PC-3 (cell line): Measurements from ENCODE around the gene TSPO.

Experiments
- EZH2phosphoT487 ChIP-seq: fragments of 300-600 bp; sonication (generic); IDR thresholded peaks from 2 replicates; pipeline ENCODE4 v1.6.1; 2018; ENCODE audit warnings: mild to moderate bottlenecking, antibody characterized with exemption, low read length, borderline replicate concordance
- TF ChIP-seq, protein P1 (sequence below): fragments of 300-600 bp; sonication (generic); conservative IDR thresholded peaks from 2 replicates; pipeline ENCODE4 v1.5.1; 2017; ENCODE audit warnings: antibody characterized with exemption, low read depth, mild to moderate bottlenecking, low read length

DNA sequence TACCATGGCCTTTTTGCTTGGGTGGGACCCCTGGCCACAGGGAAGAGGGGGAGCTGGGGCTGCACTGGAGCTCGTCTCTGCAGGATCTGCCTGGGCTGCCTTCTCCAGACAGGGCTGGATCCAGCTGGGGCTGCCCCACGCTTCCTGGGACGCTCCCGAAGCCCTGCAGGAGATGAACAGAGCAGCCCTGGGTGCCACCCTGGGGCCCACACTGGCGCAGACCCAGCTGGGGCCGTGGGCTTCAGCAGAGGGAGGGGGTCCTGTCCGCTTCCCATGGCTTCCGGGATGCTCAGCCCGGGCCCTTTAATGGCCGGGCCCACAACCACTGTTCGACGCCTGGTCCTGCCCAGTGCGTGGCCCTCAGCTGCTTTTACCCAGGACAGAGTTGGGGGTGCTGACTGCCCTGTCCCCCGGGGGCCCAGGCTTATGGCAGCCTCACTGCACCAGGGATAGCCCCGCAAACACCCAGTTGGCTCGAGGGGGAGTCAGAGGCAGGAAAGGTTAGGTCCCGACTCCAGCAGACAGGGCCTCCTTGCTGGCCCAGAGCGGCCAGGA, 12.0 kb downstream of the TSPO start:
- no peak for TF ChIP-seq EZH2phosphoT487
- TF ChIP-seq, protein P1, sequence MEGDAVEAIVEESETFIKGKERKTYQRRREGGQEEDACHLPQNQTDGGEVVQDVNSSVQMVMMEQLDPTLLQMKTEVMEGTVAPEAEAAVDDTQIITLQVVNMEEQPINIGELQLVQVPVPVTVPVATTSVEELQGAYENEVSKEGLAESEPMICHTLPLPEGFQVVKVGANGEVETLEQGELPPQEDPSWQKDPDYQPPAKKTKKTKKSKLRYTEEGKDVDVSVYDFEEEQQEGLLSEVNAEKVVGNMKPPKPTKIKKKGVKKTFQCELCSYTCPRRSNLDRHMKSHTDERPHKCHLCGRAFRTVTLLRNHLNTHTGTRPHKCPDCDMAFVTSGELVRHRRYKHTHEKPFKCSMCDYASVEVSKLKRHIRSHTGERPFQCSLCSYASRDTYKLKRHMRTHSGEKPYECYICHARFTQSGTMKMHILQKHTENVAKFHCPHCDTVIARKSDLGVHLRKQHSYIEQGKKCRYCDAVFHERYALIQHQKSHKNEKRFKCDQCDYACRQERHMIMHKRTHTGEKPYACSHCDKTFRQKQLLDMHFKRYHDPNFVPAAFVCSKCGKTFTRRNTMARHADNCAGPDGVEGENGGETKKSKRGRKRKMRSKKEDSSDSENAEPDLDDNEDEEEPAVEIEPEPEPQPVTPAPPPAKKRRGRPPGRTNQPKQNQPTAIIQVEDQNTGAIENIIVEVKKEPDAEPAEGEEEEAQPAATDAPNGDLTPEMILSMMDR: no peak
